ENCODE data around the gene ATF6.
"Not testable (repeated sequence)": the region's sequence is repeated elsewhere in the genome, so short reads cannot be mapped to it uniquely, and the experiment has no call there.

The ATF6 gene

GRCh38 chr1:161722406-161722805, 43.7 kb upstream of the ATF6 start:
- H3K27ac ChIP-seq: no peak overlapping the region
- TF ChIP-seq CTCF (conservative IDR thresholded peaks at IDR 0.05) (no peak), ZFX (IDR thresholded peaks at IDR 0.05) (no peak)

- TF ChIP-seq CTCF (conservative IDR thresholded peaks at IDR 0.05) (no peak), ZFX (IDR thresholded peaks at IDR 0.05) (no peak)
- peak overlapping the region; percentile 19 for H3K27ac ChIP-seq
Observed at GRCh38 chr1:161723459-161724141, 42.5 kb upstream of the ATF6 start.

- H3K27ac ChIP-seq: not testable (repeated sequence)
Observed at GRCh38 chr1:161725258-161725907, 40.7 kb upstream of the ATF6 start.

- peak overlapping the region; percentile 70 for H3K27ac ChIP-seq
- TF ChIP-seq CTCF (conservative IDR thresholded peaks at IDR 0.05) (no peak; the same call in 1 of the 2 replicates), ZFX (IDR thresholded peaks at IDR 0.05) (no peak)
Observed at GRCh38 chr1:161725908-161726472, 40.1 kb upstream of the ATF6 start.

- TF ChIP-seq CTCF (conservative IDR thresholded peaks at IDR 0.05) (no peak), ZFX (IDR thresholded peaks at IDR 0.05) (peak; percentile 47)
- H3K27ac ChIP-seq: peak overlapping the region; percentile 70
Observed at GRCh38 chr1:161726473-161727255, 39.5 kb upstream of the ATF6 start.

- TF ChIP-seq CTCF (conservative IDR thresholded peaks at IDR 0.05) (no peak), ZFX (IDR thresholded peaks at IDR 0.05) (no peak)
- peak overlapping the region; percentile 70 for H3K27ac ChIP-seq
Observed at GRCh38 chr1:161727256-161727924, 38.7 kb upstream of the ATF6 start.

All from C4-2B (cell line).